GM12878 (cell line): ENCODE data around the gene RPL13A.

Experiments used
- CTCF ChIP-seq, 3 experiments: IDR thresholded peaks in 2 of 3; conservative IDR thresholded peaks in 1 of 3; 2 replicates each; pipeline ENCODE4 v1.5.1; 2011; ENCODE audit warnings: low read depth in 3 of 3, low read length in 3 of 3, mild to moderate bottlenecking in 3 of 3, control low read depth in 2 of 3, moderate library complexity in 2 of 3, inconsistent platforms in 1 of 3, mixed read lengths in 1 of 3; ENCODE audit not compliant: control insufficient read depth in 2 of 3, insufficient read depth in 1 of 3; ENCODE audit errors: extremely low read depth in 1 of 3
- EZH2 ChIP-seq: IDR thresholded peaks from 2 replicates; pipeline ENCODE4 v1.6.1; 2012; ENCODE audit warnings: low read depth, mild to moderate bottlenecking, control low read depth, inconsistent platforms, low read length, borderline replicate concordance; ENCODE audit not compliant: control insufficient read depth
- REST ChIP-seq: IDR thresholded peaks from 2 replicates; pipeline ENCODE4 v1.6.1; 2012; ENCODE audit warnings: mild to moderate bottlenecking, low read depth, low read length

- TF ChIP-seq EZH2 (no peak), REST (no peak), CTCF (IDR thresholded peaks at IDR 0.05 in 2 of 3, conservative IDR thresholded peaks at IDR 0.05 in 1 of 3; ENCODE audit: control insufficient read depth in 2 of 3, extremely low read depth in 1 of 3, insufficient read depth in 1 of 3, low read depth in 3 of 3, low read length in 3 of 3) (no peak)
Observed at GRCh38 chr19:49530708-49531107, 43.3 kb downstream of the RPL13A start.
